B cell (primary cell): Measurements from ENCODE around the gene PRKCG. TPM values are rescaled to one million over a fixed set of nuclear protein-coding genes. Genes with fewer than 3 reads are reported as not detected.
"Not testable (repeated sequence)": the region's sequence is repeated elsewhere in the genome, so short reads cannot be mapped to it uniquely, and the experiment has no call there.

Source experiments
- ATAC-seq: fragments of 200-7000 bp; cut with Tn5 transposase; one replicate; pipeline ENCODE4 v1.10.0; 2021; ENCODE audit warnings: low read depth, mild to moderate bottlenecking, moderate number of reproducible peaks, moderate library complexity
- CTCF ChIA-PET: fragments of 350-600 bp; sonication (Branson Sonifier 250); formaldehyde crosslinking; loops from one replicate; lab custom pipeline; 2021; ENCODE audit warnings: antibody characterized with exemption, inconsistent platforms; lab: Charles Lee
- POLR2A ChIA-PET: fragments of 350-600 bp; sonication (Branson Sonifier 250); formaldehyde crosslinking; loops from one replicate; lab custom pipeline; 2021; ENCODE audit warnings: antibody characterized with exemption; lab: Charles Lee
- DNase-seq: peaks from one replicate; pipeline ENCODE4 v3.0.0; 2013
- H2AFZ ChIP-seq: 2 replicates; pipeline ENCODE4 v1.6.1; 2012; ENCODE audit warnings: mild to moderate bottlenecking, low read depth, low read length; ENCODE audit not compliant: insufficient read depth, poor library complexity, severe bottlenecking
- H3K27ac ChIP-seq, 2 donors: 1 replicate in 1 of 2; 2 replicates in 1 of 2; pipeline ENCODE4 v1.5.1; 2012 to 2013; ENCODE audit warnings: low read length in 2 of 2, mild to moderate bottlenecking in 2 of 2, moderate library complexity in 1 of 2
- H3K27me3 ChIP-seq, 4 experiments: fragments of 200-600 bp in 1 of 4; sonication (generic) in 1 of 4; replicated peaks in 1 of 4; 1 replicate in 2 of 4; 2 replicates in 2 of 4; pipeline versions ENCODE4 v1.6.1 to v1.7.0; 2013 to 2016; ENCODE audit warnings: low read length in 3 of 4, mild to moderate bottlenecking in 2 of 4, mixed read lengths in 1 of 4, moderate library complexity in 1 of 4; ENCODE audit not compliant: insufficient read depth in 4 of 4, control insufficient read depth in 3 of 4; ENCODE audit errors: control extremely low read depth in 1 of 4
- H3K36me3 ChIP-seq, 2 experiments: replicated peaks in 1 of 2; 1 replicate in 1 of 2; 2 replicates in 1 of 2; pipeline versions ENCODE4 v1.6.1 to v1.7.1; 2013; ENCODE audit warnings: low read length in 1 of 2; ENCODE audit not compliant: insufficient read depth in 2 of 2, control insufficient read depth in 1 of 2; ENCODE audit errors: control extremely low read depth in 1 of 2, extremely low read depth in 1 of 2
- H3K4me1 ChIP-seq, 2 donors: fragments of 200-600 bp in 1 of 2; sonication (generic) in 1 of 2; 1 replicate in 1 of 2; 2 replicates in 1 of 2; pipeline versions ENCODE4 v1.5.1 to v1.6.1; 2013 to 2017; ENCODE audit warnings: low read length in 2 of 2; ENCODE audit not compliant: control insufficient read depth in 2 of 2, insufficient read depth in 2 of 2
- H3K4me2 ChIP-seq: replicated peaks from 2 replicates; pipeline ENCODE3; 2012; ENCODE audit warnings: mild to moderate bottlenecking, low read depth, low read length; ENCODE audit not compliant: poor library complexity, severe bottlenecking
- H3K4me3 ChIP-seq, 5 experiments: fragments of 200-600 bp in 1 of 5; sonication (generic) in 1 of 5; 1 replicate in 3 of 5; 2 replicates in 2 of 5; pipeline versions ENCODE4 v1.5.1 to v1.7.0; 2011 to 2016; ENCODE audit warnings: low read length in 4 of 5, mild to moderate bottlenecking in 4 of 5, low read depth in 2 of 5, control low read depth in 1 of 5, moderate library complexity in 1 of 5; ENCODE audit not compliant: insufficient read depth in 1 of 5; ENCODE audit errors: control extremely low read depth in 1 of 5, extremely low read depth in 1 of 5
- H3K79me2 ChIP-seq: fragments of 200-600 bp; sonication (generic); one replicate; pipeline ENCODE4 v1.6.0; 2016; ENCODE audit warnings: low read length; ENCODE audit not compliant: control insufficient read depth, insufficient read depth
- H3K9ac ChIP-seq: fragments of 200-600 bp; sonication (generic); 2 replicates; pipeline ENCODE4 v1.6.1; 2017; ENCODE audit warnings: mild to moderate bottlenecking, low read length, moderate library complexity
- H3K9me3 ChIP-seq, 3 donors: one replicate each; pipeline versions ENCODE4 v1.6.1 to v1.7.1; 2013; ENCODE audit warnings: low read length in 2 of 3; ENCODE audit not compliant: control insufficient read depth in 2 of 3, insufficient read depth in 1 of 3; ENCODE audit errors: control extremely low read depth in 1 of 3
- H4K20me1 ChIP-seq: 2 replicates; pipeline ENCODE4 v1.6.0; 2012; ENCODE audit warnings: mild to moderate bottlenecking, low read length; ENCODE audit not compliant: insufficient read depth, control insufficient read depth, poor library complexity, severe bottlenecking
- H3K27ac Mint-ChIP-seq: one replicate; pipeline ENCODE4 v1.8.0; 2021; ENCODE audit warnings: mixed read lengths
- H3K27me3 Mint-ChIP-seq: one replicate; pipeline ENCODE4 v1.8.0; 2021; ENCODE audit warnings: mixed read lengths
- H3K4me1 Mint-ChIP-seq: one replicate; pipeline ENCODE4 v1.8.0; 2021; ENCODE audit warnings: mixed read lengths
- H3K4me3 Mint-ChIP-seq: one replicate; pipeline ENCODE4 v1.8.0; 2021; ENCODE audit warnings: mixed read lengths
- H3K9me3 Mint-ChIP-seq: one replicate; pipeline ENCODE4 v1.8.0; 2022; ENCODE audit warnings: mixed read lengths; ENCODE audit not compliant: insufficient read depth
- EZH2 ChIP-seq: IDR thresholded peaks from 2 replicates; pipeline ENCODE4 v1.6.1; 2012; ENCODE audit warnings: borderline replicate concordance, low read depth, mild to moderate bottlenecking, moderate library complexity, low read length; ENCODE audit not compliant: insufficient read depth, poor library complexity, severe bottlenecking
- WGBS: methylation state at CpG from one replicate; pipeline ENCODE4 v1.1.5; 2013; ENCODE audit warnings: missing lambda C conversion rate; ENCODE audit not compliant: insufficient coverage; 5-methylcytosine and 5-hydroxymethylcytosine counted together
- intact Hi-C: fragments of 100-400 bp; cut with micrococcal nuclease; formaldehyde crosslinking; loops from one replicate; pipeline ENCODE4 v1.10.0; 2022
- polyA plus RNA-seq: library from polyadenylated mRNA; depleted of rRNA; stranded (reverse); fragments of >200 nt; gene quantifications from 2 replicates; pipeline ENCODE4 v1.2.3, GENCODE V29; 2012
- total RNA-seq, 2 donors: library from RNA; stranded (reverse); fragments of 120-200 nt in 1 of 2; gene quantifications; 1 replicate in 1 of 2; 2 replicates in 1 of 2; pipeline versions ENCODE4 v1.2.3 to v1.2.4, GENCODE V29; 2013 to 2022
- TF ChIP-seq, protein P1 (sequence below): fragments of 200-600 bp; IDR thresholded peaks from one replicate; pipeline ENCODE4 v1.8.0; 2022; ENCODE audit warnings: antibody characterized with exemption, mild to moderate bottlenecking

Gene PRKCG
- total and polyA plus RNA-seq, 2 donors (not counting 1 experiment from before 2014, with no cell fraction given), result 0.31 TPM; not detected in 1

DNA sequence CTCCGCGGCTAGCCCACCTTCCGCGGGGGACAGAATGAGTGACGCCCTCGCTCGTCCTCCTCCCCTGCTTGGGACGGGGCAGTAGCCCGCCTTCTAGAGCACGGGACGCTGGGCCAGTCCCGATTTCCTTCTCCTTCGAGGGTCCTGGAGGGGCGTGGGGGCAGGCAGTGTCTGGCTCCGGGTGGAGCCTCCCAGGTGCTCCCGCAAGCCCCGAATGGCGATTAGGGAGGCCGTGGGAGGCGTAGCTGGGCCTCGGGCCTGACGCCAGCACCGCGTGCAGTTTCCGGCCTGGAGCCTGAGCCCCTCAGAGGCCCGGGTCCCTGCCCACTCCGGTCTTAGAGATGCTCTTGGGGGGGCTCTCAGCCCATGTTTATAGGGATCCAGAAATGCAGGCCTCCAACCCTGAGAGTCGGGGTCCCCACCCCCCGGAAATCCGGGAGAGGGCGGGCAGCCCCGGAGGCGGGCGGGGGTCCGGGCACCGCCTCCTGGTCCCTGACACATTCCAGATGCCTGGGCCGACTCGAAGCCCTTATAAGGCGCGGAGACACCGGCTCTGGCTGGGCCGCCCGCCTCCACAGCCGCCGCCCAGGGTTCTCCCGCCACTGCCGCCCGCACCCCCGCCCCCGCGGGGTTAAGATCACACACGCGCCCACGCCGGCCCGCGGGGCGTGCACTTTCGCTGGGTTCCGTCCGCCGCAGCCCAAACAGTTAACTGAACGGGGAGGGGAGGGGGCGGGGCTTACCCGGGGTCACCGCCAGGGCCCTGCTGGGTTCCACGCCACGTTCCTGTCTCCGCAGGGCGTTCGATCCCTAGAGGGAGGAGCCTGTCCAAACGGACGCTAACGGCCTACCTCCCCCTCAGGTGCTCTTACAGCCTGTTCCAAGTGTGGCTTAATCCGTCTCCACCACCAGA lies 12.8 kb upstream of the PRKCG start:
- H3K27ac ChIP-seq, result peak overlapping the region; percentile 98
- H3K79me2 ChIP-seq, result peaks cover 31% of the 10 kb centered on the region
- peak overlapping the region; percentile 22 for H2AFZ ChIP-seq
- no peaks in the 10 kb centered on the region for H3K9me3 Mint-ChIP-seq
- H3K27me3 ChIP-seq, result no peaks in the 10 kb centered on the region
- peak overlapping the region; percentile 97 for H3K4me2 ChIP-seq
- H3K9me3 ChIP-seq, result peaks cover 0 to 25% (median 2%) of the 10 kb centered on the region in 3 donors
- peak overlapping the region; percentile 92 for H3K4me3 Mint-ChIP-seq
- POLR2A ChIA-PET, result no interaction called here
- no peaks in the 10 kb centered on the region for H3K27me3 Mint-ChIP-seq
- H3K4me3 ChIP-seq, result peak overlapping the region; percentile 82 to 100 (median 90)
- H3K9ac ChIP-seq, result peak overlapping the region; percentile 97
- peaks cover 5 to 14% of the 10 kb centered on the region in 2 experiments for H3K36me3 ChIP-seq
- peak overlapping the region; percentile 90 for H3K27ac Mint-ChIP-seq
- H3K4me1 Mint-ChIP-seq, result peaks cover 49% of the 10 kb centered on the region
- CTCF ChIA-PET, result interaction anchor here (1.3 kb wide), 1 partner anchor 8 kb away, joined by 5 read pairs; no protein-coding TSS in a partner anchor
- peaks cover 35 to 65% of the 10 kb centered on the region in 2 donors for H3K4me1 ChIP-seq
- WGBS, result 1% methylated on average over 69 of the region's 75 CpGs
- peaks cover 52% of the 10 kb centered on the region for H4K20me1 ChIP-seq
- ATAC-seq (peak; percentile 34), DNase-seq (peak; percentile 93)
- intact Hi-C loops, result loop anchor here (5.0 kb wide), 5 partner anchors 248 to 1697 kb away; partner anchors contain the start of genes KMT5C, LENG9, PRPF31 and TFPT
- no peak for TF ChIP-seq EZH2
- TF ChIP-seq, protein P1, sequence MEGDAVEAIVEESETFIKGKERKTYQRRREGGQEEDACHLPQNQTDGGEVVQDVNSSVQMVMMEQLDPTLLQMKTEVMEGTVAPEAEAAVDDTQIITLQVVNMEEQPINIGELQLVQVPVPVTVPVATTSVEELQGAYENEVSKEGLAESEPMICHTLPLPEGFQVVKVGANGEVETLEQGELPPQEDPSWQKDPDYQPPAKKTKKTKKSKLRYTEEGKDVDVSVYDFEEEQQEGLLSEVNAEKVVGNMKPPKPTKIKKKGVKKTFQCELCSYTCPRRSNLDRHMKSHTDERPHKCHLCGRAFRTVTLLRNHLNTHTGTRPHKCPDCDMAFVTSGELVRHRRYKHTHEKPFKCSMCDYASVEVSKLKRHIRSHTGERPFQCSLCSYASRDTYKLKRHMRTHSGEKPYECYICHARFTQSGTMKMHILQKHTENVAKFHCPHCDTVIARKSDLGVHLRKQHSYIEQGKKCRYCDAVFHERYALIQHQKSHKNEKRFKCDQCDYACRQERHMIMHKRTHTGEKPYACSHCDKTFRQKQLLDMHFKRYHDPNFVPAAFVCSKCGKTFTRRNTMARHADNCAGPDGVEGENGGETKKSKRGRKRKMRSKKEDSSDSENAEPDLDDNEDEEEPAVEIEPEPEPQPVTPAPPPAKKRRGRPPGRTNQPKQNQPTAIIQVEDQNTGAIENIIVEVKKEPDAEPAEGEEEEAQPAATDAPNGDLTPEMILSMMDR, result no peak

DNA sequence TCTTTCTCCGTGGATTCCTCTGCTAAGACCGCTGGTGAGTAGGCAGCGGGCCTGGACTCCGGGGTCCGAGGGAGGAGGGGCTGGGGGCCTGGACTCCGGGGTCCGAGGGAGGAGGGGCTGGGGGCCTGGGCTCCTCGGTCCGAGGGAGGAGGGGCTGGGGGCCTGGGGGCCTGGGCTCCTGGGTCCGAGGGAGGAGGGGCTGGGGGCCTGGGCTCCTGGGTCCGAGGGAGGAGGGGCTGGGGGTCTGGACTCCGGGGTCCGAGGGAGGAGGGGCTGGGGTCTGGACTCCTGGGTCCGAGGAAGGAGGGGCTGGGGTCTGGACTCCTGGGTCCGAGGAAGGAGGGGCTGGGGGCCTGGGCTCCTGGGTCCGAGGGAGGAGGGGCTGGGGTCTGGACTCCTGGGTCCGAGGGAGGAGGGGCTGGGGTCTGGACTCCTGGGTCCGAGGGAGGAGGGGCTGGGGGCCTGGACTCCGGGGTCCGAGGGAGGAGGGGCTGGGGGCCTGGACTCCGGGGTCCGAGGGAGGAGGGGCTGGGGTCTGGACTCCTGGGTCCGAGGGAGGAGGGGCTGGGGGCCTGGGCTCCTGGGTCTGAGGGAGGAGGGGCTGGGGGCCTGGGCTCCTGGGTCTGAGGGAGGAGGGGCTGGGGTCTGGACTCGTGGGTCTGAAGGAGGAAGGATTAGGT lies 12.1 kb upstream of the PRKCG start:
- peak overlapping the region; percentile 93 for H3K27ac Mint-ChIP-seq
- WGBS, result 0% methylated on average over 12 of the region's 24 CpGs
- peak overlapping the region; percentile 92 for H3K4me3 Mint-ChIP-seq
- CTCF ChIA-PET, result interaction anchor here (0.9 to 1.8 kb wide), 3 partner anchors 12 to 148 kb away, joined by 4 to 10 read pairs (median 4); partner anchors contain the start of gene PRKCG
- H3K4me3 ChIP-seq, result peak overlapping the region; percentile 66 to 100 (median 86)
- H3K27me3 ChIP-seq, POLR2A ChIA-PET, H3K27me3 Mint-ChIP-seq, H3K9me3 Mint-ChIP-seq, H2AFZ ChIP-seq, DNase-seq, ATAC-seq: not testable (repeated sequence)
- peak overlapping the region; percentile 97 for H3K9ac ChIP-seq
- peaks cover 43 to 73% of the 10 kb centered on the region in 2 donors for H3K4me1 ChIP-seq
- peak overlapping the region; percentile 97 for H3K4me2 ChIP-seq
- H3K36me3 ChIP-seq, result peaks cover 5 to 22% of the 10 kb centered on the region in 2 experiments
- peak overlapping the region; percentile 98 for H3K27ac ChIP-seq
- H3K79me2 ChIP-seq, result peaks cover 39% of the 10 kb centered on the region
- intact Hi-C loops, result loop anchor here (5.0 kb wide), 5 partner anchors 247 to 1698 kb away; partner anchors contain the start of genes KMT5C, LENG9, PRPF31 and TFPT
- peaks cover 60% of the 10 kb centered on the region for H4K20me1 ChIP-seq
- peaks cover 0 to 27% (median 2%) of the 10 kb centered on the region in 3 donors for H3K9me3 ChIP-seq
- H3K4me1 Mint-ChIP-seq, result peaks cover 56% of the 10 kb centered on the region
